HL-60 (cell line): ENCODE results near the gene CHRNE.

ENCODE experiments used
- GABPA ChIP-seq: IDR thresholded peaks from 2 replicates; pipeline ENCODE4 v1.6.1; 2012; ENCODE audit warnings: low read depth
- POLR2AphosphoS5 ChIP-seq: IDR thresholded peaks from 2 replicates; pipeline ENCODE4 v1.6.1; 2012; ENCODE audit warnings: low read depth
- SPI1 ChIP-seq: IDR thresholded peaks from 2 replicates; pipeline ENCODE4 v1.6.1; 2012; ENCODE audit warnings: low read depth, mild to moderate bottlenecking, borderline replicate concordance
- TF ChIP-seq, protein P1 (sequence below): IDR thresholded peaks from one replicate; pipeline ENCODE4 v1.5.1; 2011; ENCODE audit warnings: low read length, control low read depth, inconsistent platforms; ENCODE audit not compliant: insufficient read depth
- TF ChIP-seq, protein P2 (sequence below): IDR thresholded peaks from 2 replicates; pipeline ENCODE4 v1.6.1; 2012; ENCODE audit warnings: low read depth; ENCODE audit not compliant: insufficient replicate concordance

DNA sequence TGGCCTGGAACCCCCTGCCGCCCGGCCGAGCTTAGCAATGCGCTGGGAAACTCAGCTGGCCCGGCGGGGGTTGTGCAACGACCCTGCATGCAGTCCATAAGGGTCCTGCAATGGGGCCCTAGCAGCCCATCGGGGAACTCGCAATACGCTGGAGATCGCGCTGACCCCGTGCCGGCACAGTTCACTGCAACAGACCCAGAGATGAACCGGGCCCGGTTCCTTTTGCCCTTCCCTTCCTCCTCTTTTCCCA, 36.6 kb upstream of the CHRNE start:
- TF ChIP-seq, protein P1, sequence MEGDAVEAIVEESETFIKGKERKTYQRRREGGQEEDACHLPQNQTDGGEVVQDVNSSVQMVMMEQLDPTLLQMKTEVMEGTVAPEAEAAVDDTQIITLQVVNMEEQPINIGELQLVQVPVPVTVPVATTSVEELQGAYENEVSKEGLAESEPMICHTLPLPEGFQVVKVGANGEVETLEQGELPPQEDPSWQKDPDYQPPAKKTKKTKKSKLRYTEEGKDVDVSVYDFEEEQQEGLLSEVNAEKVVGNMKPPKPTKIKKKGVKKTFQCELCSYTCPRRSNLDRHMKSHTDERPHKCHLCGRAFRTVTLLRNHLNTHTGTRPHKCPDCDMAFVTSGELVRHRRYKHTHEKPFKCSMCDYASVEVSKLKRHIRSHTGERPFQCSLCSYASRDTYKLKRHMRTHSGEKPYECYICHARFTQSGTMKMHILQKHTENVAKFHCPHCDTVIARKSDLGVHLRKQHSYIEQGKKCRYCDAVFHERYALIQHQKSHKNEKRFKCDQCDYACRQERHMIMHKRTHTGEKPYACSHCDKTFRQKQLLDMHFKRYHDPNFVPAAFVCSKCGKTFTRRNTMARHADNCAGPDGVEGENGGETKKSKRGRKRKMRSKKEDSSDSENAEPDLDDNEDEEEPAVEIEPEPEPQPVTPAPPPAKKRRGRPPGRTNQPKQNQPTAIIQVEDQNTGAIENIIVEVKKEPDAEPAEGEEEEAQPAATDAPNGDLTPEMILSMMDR, result no peak
- TF ChIP-seq, protein P2, sequence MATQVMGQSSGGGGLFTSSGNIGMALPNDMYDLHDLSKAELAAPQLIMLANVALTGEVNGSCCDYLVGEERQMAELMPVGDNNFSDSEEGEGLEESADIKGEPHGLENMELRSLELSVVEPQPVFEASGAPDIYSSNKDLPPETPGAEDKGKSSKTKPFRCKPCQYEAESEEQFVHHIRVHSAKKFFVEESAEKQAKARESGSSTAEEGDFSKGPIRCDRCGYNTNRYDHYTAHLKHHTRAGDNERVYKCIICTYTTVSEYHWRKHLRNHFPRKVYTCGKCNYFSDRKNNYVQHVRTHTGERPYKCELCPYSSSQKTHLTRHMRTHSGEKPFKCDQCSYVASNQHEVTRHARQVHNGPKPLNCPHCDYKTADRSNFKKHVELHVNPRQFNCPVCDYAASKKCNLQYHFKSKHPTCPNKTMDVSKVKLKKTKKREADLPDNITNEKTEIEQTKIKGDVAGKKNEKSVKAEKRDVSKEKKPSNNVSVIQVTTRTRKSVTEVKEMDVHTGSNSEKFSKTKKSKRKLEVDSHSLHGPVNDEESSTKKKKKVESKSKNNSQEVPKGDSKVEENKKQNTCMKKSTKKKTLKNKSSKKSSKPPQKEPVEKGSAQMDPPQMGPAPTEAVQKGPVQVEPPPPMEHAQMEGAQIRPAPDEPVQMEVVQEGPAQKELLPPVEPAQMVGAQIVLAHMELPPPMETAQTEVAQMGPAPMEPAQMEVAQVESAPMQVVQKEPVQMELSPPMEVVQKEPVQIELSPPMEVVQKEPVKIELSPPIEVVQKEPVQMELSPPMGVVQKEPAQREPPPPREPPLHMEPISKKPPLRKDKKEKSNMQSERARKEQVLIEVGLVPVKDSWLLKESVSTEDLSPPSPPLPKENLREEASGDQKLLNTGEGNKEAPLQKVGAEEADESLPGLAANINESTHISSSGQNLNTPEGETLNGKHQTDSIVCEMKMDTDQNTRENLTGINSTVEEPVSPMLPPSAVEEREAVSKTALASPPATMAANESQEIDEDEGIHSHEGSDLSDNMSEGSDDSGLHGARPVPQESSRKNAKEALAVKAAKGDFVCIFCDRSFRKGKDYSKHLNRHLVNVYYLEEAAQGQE, result no peak
- TF ChIP-seq POLR2AphosphoS5, result no peak
- no peak for TF ChIP-seq SPI1
- no peak for TF ChIP-seq GABPA
